GM18861 (cell line): Measurements from ENCODE around the gene PBX4.
"Not testable (repeated sequence)": the region's sequence is repeated elsewhere in the genome, so short reads cannot be mapped to it uniquely, and the experiment has no call there.

Experiments used
- ATAC-seq: cut with Tn5 transposase; IDR thresholded peaks from one replicate; pipeline ENCODE4 v1.9.1; 2021; ENCODE audit not compliant: unreplicated experiment

PBX4 gene

GRCh38 chr19:19627621-19628500 is 9.4 kb upstream of the PBX4 start, which contains the start of gene LPAR2:
Gene LPAR2, minus strand, starts transcription at chr19:19628220. Its CDS starts 945 bp downstream, at chr19:19627275.
- no peak for ATAC-seq

DNA sequence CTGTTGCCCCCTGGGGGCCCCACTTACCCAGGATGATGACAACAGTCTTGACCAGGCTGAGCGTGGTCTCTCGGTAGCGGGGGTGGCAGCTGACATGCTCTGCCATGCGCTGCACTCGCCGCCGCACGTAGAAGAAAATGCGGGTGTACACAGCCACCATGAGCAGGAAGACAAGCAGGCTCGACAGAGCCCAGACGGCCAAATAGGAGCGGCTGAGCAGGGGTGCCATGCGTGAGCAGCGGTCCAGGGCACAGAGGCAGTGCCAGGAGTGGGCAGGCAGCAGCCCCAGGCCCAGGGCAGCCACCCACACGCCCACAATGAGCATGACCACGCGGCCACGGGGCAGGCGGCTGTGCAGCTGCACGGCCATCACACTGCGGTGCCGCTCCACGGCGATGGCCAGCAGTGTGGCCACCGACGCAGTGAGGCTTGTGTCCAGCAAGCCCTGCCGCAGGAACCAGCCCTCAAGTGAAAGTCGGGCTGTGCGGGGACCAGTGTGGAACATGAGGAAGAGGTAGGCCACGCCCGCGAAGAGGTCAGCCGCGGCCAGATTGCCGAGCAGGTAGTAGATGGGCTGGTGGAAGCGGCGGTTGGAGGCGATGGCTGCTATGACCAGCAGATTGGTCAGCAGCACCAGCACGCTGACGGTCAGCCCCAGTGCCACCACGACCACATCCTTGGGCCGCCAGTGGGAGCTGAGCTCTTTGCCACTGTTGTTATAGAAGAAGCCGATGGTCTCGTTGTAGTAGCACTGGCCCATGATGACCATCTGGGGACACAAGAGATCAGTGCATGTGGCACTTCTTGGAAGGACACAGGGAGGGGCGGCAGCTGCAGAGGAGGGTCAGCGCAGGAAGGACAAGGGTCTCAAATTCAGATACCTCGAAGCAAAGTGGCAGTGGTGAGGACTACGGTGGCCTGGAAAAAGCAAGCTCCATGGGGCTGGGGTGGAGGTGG is 8.3 kb upstream of the PBX4 start:
- ATAC-seq: no peak

- ATAC-seq: no peak
These were observed 5.6 kb upstream of the PBX4 start for GRCh38 chr19:19624032-19624570.

- ATAC-seq: no peak
These were observed 4.9 kb upstream of the PBX4 start for GRCh38 chr19:19623383-19623782.

GRCh38 chr19:19619849-19620210 is 1.3 kb upstream of the PBX4 start:
- ATAC-seq: no peak

GRCh38 chr19:19619181-19619848 is 828 bp upstream of the PBX4 start:
- no peak for ATAC-seq

GRCh38 chr19:19615086-19615485 is 3.4 kb downstream of the PBX4 start:
- no peak for ATAC-seq

- no peak for ATAC-seq
These were observed 5.0 kb downstream of the PBX4 start for GRCh38 chr19:19613506-19613905.

GRCh38 chr19:19610376-19611202 is 7.9 kb downstream of the PBX4 start:
- ATAC-seq: no peak

DNA sequence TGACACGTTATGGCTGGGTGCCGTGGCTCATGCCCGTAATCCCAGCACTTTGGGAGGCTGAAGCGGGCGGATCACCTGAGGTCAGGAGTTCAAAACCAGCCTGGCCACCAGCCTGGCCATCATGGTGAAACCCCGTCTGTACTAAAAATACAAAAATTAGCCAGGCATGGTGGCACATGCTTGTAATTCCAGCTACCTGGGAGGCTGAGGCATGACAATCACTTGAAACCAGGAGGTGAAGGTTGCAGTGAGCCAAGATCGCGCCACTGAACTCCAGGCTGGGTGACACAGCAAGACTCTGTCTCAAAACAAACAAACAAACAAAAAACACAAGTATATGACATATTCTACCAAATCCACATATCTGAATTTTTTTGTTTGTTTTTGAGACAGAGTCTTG is 11.8 kb downstream of the PBX4 start:
- ATAC-seq: not testable (repeated sequence)

GRCh38 chr19:19606021-19606420 is 12.5 kb downstream of the PBX4 start:
- ATAC-seq: no peak

DNA sequence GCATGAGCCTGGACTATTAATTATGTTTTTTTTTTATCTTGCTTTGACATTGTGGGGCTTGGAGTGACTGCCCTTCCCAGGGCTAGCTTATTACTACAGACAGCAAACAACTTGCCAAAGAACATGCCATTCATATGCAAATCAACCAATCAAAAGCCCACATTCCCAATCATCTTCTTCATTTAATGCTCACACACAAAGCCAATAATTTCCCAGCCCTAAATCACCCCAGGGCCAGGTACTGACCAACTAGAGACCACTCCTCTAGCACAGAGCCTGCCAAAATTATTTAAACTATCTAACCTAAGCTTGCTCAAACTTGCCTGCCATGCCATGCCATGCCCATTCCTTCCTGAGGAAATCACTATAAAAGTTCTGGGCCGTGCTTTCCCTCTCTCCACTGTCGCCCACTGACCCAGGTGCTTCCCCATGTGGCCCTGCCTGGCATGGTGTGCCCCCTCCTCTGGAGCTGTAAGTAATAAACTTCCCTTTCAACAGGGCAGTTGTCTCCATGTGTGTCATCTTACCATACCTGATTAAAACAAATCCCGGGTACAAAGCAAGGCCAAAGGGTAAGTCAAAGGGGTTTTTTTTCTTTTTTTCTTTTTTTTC is 15.7 kb downstream of the PBX4 start:
- ATAC-seq: no peak

DNA sequence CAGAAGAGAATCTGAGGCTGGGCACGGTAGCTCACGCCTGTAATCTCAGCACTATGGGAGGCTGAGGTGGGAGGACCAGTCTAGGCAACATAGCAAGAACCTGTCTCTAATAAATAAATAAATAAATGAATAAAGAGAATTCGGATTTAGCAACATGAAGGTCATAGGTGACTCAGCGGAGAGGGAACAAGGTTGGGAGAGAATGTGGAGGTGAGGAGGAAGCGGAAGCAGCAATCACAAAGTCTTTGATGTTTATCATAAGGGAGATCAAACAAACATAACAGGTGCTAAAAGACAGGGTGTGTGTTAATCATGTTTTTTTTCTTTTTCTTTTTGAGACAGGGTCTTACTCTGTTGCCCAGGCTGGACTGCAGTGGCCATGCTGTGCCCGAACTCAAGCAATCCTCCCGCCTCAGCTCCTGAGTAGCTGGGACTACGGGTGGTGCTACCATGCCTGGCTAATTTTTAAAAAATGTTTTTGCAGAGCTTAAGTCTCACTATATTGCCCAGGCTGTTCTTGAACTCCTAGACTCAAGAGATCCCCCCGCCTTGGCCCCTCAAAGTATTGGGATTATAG is 16.3 kb downstream of the PBX4 start:
- no peak for ATAC-seq

DNA sequence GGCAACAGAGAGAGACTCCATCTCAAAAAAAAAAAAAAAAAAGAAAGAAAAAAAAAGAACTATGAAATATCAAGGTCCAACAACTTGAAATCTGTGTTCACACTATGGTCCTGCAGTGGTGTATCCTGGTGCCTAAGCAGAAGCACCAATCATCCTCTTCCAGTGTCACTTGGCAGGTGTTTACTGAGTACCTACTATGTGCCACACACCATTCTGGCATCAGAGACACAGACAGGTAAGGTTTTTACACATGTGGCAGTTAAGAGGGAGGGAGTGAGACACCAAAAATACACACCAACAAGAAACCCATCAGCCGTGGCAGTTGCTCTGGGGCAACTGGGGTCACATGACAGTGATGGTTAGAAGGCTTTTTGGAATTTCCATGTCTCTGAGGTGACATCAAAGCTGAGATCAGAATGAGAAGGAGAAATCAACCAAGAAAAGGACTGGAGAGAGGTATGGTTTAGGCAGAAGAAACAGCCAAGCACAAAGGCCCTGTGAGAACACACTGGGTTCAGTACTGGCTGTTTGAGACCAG is 17.6 kb downstream of the PBX4 start:
- no peak for ATAC-seq

DNA sequence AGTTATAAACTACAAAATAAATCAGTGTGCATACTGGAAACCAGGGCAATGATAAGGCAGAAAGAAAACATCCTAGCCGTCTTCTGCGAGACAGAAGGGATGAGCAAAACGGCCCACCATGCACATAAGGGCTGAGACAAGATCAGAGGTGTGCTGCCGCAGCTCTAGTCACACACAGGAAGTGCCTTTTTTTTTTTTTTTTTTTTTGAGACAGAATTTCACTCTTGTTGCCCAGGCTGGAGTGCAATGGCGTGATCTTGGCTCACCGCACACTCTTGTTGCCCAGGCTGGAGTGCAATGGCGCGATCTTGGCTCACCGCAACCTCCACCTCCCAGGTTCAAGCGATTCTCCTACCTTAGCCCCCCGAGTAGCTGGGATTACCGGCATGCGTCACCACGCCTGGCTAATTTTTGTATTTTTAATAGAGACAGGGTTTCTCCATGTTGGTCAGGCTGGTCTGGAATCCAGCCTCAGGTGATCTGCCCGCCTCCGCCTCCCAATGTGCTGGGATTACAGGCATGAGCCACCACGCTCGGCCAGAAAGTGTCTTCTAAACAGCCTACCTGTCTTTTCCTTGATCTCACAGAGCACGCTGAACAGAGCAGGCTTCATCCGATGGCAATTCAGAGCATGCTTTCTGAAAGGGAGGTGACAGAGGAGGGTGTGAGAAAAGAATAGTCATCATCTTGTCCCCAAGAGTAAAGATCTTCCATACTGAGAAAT is 19.6 kb downstream of the PBX4 start:
- not testable (repeated sequence) for ATAC-seq

DNA sequence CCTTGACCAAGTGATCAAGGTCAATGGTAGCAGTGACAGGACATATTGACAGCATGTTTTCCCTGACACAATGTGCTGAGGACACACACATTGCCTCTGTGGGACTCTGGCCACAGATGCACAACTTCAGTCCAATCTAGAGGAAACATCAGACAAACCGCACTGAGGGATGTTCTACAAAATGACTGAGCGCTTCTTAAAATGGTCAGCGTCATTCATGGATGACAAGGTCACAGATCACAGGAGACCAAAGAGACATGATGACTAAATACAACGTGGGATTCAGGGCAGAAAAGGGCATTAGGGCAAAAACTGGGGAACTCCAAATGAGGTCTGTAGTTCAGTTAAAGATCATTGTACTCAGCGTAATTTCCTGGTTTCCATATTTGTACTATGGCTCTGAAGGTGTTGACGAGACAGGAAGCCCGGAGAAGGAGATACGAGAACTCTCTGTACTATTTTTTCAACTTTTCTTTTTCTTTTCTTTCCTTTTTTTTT is 20.6 kb downstream of the PBX4 start:
- peak; percentile 74 for ATAC-seq

- no peak for ATAC-seq
These were observed 23.3 kb downstream of the PBX4 start for GRCh38 chr19:19595171-19595701.

DNA sequence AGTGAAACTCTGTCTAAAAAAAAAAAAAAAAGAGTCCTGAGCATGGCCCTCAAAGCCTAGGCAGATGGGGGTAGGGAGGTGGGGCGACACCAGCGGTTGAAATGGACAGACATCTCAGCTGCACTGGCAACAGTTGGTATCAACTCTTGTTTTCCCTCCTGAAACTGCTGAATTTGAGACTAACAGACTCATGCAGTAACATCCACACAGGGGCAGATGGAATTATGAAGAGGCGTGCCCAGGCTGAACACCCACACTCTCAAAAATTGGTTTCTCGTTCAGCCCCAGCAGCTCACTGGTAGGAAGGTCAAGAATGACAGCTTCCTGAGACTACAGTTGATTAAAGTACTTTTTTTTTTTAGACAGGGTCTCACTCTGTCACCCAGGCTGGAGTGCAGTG is 24.1 kb downstream of the PBX4 start:
- ATAC-seq: no peak
